Measurements from ENCODE around the gene DRD4. TPM values are rescaled to one million over a fixed set of nuclear protein-coding genes. Genes with fewer than 3 reads are reported as not detected.

DRD4 gene
- total and polyA plus RNA-seq, 2 of the 8 experiments (the other 6 are each of a cell fraction or from before 2014, with no cell fraction given): 3.4 to 4.9 TPM

- TF ChIP-seq CHD7 (IDR thresholded peaks at IDR 0.05; ENCODE audit: insufficient replicate concordance, low read length): no peak
- no peak for TF ChIP-seq SP1 (IDR thresholded peaks at IDR 0.05; ENCODE audit: low read depth, low read length)
- no peak for TF ChIP-seq SIRT6 (IDR thresholded peaks at IDR 0.05; ENCODE audit: low read length)
- TF ChIP-seq POU5F1 (IDR thresholded peaks at IDR 0.05; ENCODE audit: low read depth, low read length): no peak
- TF ChIP-seq CHD2 (IDR thresholded peaks at IDR 0.05; ENCODE audit: low read length): no peak
- no peak for TF ChIP-seq SAP30 (IDR thresholded peaks at IDR 0.05; ENCODE audit: insufficient read depth, insufficient replicate concordance, low read length)
Measured at GRCh38 chr11:619628-620050, 17.4 kb upstream of the DRD4 start (continued).

All from H1 (cell line).